ENCODE measurements around the gene EML5.

DNA sequence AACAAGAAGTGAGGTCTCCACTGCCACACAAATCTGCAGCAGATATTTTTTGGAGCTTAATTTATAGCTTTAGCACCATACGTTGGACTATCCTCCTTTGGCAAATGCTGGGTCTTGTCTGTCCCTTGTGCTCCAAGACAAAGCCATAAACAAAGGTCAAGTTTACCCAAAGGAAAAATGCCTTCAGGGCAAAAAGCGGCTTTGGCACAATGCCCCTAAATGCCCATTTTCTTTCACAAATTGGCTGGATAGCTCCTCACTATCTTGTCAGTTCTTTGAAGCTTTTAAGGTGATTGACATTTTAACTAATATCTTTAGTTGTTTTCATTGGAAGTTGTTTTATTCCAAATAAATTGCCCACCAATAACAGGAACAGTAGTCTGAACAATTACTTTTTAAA lies 59.6 kb downstream of the EML5 start:
- TF ChIP-seq, protein P1, sequence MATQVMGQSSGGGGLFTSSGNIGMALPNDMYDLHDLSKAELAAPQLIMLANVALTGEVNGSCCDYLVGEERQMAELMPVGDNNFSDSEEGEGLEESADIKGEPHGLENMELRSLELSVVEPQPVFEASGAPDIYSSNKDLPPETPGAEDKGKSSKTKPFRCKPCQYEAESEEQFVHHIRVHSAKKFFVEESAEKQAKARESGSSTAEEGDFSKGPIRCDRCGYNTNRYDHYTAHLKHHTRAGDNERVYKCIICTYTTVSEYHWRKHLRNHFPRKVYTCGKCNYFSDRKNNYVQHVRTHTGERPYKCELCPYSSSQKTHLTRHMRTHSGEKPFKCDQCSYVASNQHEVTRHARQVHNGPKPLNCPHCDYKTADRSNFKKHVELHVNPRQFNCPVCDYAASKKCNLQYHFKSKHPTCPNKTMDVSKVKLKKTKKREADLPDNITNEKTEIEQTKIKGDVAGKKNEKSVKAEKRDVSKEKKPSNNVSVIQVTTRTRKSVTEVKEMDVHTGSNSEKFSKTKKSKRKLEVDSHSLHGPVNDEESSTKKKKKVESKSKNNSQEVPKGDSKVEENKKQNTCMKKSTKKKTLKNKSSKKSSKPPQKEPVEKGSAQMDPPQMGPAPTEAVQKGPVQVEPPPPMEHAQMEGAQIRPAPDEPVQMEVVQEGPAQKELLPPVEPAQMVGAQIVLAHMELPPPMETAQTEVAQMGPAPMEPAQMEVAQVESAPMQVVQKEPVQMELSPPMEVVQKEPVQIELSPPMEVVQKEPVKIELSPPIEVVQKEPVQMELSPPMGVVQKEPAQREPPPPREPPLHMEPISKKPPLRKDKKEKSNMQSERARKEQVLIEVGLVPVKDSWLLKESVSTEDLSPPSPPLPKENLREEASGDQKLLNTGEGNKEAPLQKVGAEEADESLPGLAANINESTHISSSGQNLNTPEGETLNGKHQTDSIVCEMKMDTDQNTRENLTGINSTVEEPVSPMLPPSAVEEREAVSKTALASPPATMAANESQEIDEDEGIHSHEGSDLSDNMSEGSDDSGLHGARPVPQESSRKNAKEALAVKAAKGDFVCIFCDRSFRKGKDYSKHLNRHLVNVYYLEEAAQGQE (IDR thresholded peaks at IDR 0.05; ENCODE audit: low read depth) = no peak
- TF ChIP-seq RAD21 (IDR thresholded peaks at IDR 0.05; ENCODE audit: low read depth) = no peak
- TF ChIP-seq TAF1 (IDR thresholded peaks at IDR 0.05; ENCODE audit: low read depth) = no peak
- no peak for TF ChIP-seq YY1 (IDR thresholded peaks at IDR 0.05; ENCODE audit: low read depth)
- TF ChIP-seq EP300 (IDR thresholded peaks at IDR 0.05; ENCODE audit: borderline replicate concordance) = no peak
- no peak for TF ChIP-seq EGR1 (IDR thresholded peaks at IDR 0.05)
- TF ChIP-seq TEAD4 (IDR thresholded peaks at IDR 0.05) = no peak

All from Ishikawa (cell line).